ENCODE data around the gene SYNJ2.

SYNJ2 gene

DNA sequence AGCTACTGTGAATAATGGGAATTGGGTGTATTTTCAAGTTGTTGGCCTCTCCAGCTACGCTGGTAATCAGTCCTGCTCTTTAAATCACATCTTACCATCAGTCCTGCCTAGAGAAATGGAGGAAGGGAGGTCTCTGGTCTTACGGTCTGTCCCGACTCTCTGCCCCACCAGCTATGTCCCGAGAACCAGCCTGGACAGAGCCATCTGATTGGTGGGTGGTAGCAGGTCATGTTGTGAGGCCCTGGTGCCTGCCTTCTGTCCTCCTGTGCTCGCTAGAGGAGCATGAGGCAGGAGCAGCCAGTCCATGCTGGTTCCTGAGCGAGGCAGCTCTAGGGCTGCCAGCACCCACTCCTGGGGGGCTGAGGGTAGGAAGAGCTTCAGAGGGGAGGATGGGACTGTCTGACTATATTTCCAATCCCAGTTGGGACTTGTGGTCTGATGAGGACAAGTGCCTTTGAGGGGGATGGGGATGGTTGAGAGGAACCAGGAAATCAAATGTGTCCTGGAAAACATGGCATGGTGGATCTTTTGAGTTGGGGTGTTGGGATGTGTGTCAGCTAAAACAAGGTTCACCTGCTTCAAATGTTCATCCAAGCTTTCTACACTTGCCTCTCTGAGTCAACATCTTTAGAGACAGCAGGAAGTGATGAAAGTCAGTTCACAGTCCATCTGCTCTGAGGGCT is 33.0 kb downstream of the SYNJ2 start:
- no peak for DNase-seq

DNA sequence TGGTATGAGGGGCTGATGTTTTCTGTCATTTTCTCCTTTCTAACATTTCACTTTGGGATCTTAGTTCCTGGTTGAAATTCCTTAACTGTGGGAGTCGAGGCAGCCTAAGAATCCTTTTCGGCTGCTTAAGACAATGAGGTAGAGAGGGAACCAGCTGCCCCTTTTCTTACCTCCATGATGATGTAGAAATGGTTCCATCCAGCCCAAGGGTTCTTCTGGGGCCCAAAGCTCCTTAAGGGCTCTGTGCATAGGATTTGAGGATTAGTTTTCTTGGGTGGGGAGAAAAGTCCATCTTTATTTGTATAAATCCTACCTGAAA is 33.5 kb downstream of the SYNJ2 start:
- DNase-seq, result no peak

DNA sequence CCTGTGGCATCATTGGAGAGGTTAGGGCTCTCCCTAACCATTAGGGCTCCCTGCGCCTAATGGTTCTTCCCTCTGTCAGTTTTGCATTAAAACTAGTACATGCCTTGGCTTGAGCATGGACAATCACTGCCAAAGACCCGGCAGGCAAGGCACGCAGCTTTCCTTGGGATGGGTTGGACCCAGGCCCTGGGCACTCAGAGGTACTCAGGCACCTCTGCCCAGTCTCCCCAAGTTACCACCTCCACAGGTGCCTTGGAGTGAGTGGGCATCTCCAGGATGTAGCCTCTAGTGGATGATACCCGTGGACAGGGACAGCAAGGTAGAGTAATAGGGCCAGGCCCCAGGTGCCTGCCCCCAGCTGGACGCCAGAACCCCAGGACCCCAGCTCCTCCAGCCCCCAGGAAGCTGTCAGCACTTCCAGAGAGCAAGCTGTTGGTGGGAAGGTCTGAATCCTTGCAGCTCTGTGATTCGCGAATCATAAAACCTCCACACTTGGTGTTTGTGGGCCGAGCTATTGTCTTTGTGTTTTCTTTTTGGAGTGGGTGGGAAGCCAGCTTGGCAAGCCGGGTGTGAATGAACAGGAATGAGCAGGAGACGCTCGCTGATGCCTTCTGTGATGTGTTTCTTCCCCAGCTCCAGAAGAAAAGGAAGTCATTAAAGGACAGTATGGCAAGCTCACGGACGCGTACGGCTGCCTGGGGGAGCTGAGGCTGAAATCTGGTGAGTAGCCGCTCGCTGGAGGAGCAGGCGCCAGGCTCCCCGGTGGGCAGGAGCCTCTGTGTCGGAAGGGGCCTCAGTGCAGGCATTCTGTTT is 35.1 kb downstream of the SYNJ2 start:
- no peak for DNase-seq

DNA sequence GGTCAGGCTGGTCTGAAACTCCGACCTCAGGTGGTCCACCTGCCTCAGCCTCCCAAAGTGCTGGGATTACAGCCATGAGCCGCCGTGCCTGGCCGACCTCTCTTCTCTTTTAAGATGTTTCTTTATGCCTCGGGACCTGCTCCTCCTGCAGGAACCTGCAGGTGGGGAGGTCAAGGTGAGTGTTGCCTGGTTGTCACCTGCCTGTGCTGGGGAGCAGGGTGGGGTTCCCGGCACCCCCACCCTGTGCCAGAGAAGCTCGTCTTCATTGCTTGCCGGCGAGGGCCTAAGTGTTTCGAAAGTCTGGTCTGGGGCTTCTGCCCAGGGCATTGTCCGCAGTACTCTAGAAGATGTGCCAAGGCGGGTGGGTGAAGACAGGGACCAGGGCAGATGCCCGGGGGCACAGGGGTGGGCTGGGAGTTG is 36.0 kb downstream of the SYNJ2 start:
- DNase-seq, result no peak

DNA sequence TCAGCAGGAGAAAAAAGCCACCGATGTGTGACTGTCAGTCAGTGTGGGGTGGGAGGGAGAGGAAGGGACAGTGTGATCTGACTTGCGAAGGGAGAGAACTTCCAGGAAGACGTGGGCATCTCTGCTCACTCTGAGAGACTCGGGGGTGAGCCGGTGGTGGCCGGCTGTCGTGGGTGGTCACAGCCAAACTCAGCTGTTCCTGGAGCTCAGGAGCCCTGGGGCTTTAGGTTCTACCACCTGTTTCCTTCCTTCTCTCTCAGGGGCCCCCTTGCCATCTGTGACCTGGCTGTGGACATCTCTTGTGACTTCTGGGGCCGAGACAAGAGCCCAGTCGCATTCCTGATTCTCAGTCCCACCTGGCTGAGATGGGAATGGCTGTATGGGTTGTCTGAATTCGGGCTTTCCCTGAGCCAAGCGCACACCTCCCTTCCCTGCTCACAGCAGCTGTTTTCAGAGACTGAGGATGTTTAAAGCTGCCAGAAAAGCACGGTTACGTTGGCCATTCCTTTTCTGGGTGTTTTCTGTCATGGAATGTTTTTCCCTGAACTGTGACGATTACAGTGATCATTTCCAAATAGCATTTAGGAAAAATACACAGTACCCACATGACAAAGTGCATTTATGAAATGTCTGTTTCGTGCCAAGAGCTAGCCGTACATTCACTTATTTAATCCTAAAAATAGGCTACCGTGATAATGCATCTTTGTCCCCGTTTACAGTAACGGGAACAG is 36.5 kb downstream of the SYNJ2 start:
- DNase-seq, result no peak

DNA sequence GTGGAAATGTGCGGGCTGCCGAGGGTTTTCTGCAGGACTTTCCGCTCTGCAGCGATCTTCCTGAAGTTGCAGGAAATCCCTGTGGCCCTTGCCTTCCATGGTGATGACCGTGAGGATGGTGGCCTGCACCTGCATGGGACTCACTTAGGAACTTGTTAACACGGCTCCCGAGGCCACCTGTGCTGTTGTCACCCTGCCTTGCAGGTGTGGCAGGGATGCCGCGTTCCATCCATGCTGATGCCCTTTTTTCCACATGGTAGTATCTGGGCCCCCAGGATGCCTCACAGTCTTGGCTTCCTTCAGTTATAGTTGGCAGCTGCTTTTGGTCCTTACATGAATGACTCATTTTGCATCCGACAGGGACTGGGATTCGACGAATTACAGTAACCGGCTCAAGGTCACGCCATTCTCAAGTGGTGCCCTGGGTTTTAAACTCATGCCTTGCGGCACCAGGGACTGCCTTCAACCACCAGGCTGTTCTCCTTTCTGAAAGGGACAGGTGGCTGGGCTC is 37.2 kb downstream of the SYNJ2 start:
- DNase-seq, result no peak

DNA sequence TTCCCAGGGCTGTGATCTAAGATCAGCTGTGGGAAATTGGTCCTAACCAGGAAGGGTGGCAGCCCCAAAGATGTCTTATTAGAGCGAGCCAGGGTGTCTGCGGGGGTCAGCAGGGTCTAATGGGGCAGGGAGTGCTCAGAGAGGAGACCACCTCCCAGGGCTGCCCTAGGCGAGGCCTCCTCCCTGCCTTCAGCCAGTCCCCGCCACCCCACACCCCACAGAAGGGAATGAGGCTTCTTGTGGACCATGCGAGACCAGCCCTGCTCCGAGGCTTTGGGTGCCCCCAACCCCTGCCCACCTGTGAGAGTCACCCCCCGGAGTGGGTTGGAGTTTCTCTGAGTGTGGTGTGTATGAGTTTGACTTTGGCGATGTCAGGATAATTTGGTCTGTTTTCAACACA is 37.8 kb downstream of the SYNJ2 start:
- DNase-seq, result no peak

DNA sequence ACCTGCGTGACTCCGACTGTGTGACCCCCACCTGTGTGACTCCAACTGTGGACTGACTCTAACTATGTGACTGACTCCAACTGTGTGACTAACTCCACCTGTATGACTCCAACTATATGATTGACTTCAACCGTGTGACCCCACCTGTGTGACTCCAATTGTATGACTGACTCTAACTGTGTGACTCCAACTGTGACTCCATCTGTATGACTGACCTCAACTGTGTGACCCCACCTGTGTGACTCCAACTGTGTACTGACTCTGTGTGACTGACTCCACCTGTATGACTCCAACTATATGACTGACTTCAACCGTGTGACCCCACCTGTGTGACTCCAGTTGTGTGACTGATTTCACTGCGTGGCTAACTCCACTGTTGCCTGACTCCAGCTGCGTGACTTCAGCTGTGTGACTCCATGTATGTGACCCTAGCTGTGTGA is 38.6 kb downstream of the SYNJ2 start:
- no peak for DNase-seq

DNA sequence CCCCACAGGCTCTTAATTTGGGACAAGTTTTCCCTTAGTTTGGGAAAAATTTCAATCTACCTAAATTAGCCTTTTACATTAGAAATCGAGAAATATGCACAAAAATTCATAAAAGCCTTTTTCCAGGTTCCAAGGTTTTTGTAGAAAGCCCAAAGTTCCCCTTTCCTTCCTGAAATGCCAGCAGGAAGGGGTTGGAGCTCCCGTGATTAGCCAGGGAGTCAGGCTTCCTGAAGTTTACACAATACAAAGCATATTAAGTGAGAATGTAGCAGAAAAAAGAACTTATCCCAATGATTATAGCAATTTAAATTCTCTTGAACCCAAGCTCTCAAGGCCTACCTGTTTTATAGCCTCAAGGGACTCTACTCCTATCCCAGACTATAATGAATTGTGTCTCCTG is 39.1 kb downstream of the SYNJ2 start:
- DNase-seq, result no peak

DNA sequence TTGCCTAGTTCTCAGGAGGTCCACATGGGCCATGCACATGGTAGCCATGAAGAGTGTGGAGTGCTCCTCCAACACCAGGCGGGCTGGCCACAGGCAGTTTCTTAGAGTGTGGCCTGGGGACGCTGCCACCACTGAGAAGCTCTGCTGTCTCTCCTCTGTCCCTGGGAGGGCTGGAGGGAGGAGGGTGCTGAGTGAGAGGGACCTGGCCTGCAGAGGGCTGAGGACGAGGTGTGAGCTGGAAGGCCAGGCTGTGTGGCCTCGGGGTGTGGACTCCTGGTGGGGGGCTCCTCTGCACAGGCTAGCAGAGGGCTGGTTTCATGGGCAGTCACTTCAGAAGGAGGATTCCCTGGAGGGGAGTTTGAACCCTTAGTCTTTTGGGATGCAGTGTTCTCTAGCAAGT is 39.7 kb downstream of the SYNJ2 start:
- no peak for DNase-seq

DNA sequence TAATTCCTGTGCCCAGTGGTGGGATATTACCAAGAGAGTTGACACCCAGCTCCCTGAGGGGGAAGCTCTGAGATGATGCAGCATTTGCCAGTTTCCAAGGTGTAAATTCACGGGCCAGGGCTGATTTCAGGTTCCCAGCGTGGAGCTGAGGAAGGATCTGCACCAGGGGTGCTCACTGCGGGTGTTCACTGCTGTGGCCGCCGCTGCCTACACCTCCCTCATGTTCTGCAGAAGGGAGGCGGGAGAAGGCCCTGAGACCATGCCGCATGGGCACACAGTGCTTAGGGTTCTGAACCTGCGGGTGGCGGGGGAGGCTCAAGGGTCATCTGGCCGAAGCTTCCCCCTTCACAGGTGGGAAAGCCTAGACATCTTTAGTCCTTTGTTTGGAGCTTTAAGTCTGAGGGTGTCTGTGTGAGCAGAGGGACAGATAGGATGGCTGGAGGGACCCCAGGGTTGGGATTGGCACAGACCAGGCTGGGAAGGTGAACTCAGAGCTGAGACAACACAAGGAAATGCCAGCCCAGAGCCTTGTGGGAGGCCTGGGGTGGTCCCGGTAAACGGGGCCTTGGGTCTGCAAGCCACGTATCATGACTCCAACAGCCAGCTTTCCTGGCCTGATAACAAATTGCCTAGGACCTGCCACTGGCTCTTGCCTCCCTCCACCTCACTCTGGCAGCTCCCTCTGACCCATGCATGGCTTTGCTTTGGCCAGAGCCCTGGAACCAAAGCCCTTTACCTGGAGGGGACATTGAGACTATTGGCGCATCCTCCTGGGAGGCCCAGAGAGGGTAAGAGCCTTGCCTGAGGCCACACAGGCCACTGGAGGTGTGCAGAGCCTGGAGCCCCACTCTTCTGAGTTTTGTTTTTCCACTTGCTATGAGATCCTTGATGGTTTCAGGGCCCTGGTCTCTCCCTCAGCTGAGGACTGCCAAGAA is 40.4 kb downstream of the SYNJ2 start:
- no peak for DNase-seq

DNA sequence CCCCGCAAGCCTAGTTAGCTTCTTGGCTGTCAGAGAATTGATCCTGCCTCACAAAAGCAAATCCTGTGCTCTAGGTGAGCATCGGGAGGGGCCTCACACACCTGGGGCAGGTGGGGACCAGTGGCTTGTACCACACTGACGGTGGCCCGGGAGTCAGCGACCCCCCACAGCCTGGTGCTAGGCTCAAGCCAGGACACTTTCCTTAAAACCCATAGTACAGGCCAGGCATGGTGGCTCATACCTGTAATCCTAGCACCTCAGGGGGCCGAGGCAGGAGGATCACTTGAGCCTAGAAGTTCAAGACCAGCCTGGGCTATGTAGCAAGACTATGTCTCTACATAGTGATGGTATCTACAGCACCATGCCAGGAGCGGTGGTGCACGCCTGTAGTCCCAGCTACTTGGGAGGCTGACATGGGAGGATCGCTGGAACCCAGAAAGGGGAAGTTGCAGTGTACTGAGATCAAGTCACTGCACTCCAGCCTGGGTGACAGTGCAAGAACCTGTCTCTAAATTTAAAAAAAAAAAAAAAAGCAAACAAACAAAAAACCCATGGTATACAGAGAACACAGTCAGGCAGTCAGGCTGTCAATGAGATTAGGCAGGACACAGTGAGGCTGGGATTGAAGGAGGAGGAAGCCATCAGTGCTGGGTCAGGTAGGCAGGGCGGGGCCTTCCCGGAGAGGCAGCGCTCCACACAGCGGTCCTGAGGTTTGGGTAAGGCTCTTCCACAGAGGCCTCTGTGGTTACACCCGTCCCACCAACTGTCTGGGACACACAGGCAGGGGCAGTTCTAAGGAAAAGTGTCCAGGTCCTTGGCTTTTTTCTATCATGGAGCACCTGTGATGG is 41.3 kb downstream of the SYNJ2 start:
- DNase-seq, result no peak

DNA sequence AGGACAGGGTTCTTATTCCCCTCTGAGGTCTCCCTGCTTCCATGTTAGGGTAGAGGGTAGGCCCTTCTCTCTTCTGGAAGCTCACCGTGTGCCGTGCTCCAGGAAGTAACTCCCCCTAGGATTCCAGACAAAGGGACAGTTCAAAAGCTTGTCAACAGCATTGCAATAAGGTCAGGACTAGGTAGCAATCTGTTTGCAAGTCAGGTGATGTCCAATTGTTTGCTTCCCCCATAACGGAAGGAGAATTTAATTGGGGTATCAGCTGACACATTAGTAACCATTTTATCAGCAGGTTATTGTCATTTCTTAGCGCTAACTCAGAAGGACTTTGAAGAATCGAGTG is 41.9 kb downstream of the SYNJ2 start:
- DNase-seq, result no peak

DNA sequence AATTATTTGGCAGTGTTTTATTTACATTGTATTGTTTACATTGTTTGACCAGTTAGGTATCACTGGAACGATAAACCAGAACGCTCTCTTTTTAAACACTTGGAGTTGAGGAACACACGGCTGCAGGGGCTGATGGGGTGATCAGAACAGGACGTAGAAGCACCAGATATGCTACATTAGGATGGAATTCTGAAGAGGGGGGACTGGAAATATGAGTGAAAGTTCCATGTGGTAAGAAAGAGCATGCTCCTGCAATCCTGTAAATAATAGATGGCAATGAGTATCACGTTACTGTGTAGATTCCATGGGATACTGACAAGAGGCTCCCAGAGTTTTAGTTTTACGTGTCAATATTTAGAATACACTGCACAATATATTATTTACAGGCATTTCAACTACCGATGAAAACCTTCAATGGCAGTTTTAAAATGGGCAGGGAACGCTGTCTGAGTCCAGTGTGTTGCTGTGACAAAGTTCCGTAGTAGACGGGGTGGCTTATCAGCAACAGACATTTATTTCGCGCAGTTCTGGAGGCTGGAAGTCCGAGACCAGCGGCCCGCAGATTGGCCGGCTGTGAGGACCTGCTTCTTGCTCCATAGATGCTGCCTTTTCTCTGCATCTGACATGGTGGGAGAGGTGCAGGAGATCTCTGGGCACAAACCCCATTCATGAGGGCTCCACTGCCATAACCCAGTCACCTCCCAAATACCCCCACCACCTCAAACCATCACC is 43.1 kb downstream of the SYNJ2 start:
- no peak for DNase-seq

DNA sequence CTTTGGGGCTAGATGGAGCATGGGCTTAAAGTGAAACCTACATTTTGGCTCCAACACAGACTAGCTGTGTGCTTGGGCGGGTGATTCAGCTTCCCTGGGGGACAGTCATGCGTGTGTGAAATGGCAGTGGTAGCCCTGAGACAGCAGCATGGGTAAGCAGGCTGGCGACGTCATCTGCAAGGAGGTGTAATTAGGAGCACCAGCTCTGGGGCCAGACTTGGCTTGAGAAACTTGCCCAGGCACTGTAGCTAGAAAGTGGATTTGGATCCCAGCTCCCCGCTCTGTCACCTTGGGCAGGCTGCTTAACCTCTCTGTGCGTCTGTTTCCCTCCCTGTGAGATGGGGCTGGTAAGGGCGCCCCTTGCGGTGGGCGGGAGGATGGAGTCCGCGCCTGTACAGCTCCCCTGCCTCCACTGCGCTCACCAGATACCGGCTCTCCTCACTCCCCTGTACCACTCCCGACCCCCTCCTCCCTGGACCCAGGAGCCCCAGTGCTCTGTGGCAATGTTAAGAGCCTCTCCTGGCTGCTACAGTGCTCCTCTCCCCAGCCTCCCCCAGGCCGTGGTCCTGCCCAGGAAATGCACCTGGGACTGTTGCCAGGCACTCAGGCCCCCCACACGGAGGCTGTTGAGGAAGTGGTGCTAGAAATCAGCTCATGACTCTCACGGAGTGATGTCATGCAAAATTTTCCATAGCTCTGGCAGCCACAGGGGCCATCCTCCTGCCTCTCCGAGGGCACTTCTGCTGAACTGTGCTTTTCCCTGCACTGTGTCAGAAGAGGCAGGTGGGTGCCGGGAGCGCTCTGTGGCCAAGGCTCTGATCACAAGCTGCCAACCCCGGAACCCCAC is 44.6 kb downstream of the SYNJ2 start:
- DNase-seq, result peak; percentile 90 to 96

DNA sequence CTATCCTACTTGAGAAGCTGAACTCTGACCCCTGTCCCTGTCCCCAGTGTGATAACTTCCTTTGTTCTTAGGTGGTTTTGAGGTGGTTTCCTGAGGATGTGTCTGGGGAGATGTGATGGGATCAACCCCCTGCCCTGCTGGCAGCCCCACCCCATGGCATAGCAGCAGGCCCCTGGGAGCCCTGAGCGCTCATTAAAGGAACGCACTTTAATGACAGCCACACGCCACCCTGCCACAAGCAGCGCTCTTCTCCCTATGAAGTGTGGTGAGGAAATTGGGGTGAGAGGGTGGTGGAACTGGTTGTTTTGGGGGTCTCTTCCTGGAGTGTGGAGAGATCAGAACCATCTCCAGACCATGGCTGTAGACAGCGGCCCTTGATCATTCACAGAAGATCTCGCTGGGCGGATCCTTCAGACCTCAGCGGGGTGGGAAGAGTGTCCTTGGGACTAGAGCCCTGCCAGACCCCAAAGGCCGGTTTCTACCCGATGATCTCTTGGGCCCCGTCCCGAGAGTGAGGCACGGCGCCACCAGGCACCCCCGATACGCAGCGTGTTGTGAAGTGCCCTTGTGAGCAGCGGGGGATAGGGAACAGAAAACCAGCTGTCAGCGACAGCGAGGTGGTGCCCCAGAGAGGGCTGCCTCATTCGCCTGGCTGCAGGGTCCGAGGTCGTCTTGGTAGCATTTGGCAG is 45.4 kb downstream of the SYNJ2 start:
- no peak for DNase-seq

DNA sequence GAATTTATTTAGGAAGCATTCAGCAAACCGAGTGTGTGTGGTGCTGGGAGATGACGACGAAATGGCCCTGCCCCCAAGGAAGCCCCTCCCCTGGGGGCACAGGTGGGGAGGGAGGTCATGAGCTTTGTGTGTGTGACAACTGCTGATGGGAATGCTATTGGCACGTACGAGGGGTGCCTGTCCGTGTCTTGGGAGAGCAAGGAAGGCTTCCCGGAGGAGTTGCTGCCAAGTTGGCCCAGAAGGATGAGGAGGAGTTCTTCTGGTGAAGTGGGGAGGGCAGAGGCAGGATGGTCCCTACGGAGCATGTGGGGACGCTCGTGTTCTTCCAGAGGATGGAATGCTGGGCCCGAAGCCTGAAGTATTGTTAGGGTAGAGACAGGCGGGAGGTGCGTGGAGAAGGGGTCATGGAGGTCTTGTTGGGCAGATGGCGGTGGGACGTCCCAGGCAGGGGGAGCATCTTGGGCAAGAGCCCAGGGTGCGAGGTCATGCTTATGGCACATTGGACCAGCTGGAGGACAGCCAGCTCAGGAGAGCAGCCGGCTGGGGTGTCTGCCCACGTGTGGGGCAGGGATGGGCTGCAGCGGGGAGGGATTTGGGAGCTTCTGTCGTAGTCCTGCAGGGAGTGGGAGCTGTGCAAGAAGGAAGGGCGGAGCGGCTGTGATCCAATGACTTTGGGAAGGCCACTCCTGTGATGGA is 46.1 kb downstream of the SYNJ2 start:
- no peak for DNase-seq

DNA sequence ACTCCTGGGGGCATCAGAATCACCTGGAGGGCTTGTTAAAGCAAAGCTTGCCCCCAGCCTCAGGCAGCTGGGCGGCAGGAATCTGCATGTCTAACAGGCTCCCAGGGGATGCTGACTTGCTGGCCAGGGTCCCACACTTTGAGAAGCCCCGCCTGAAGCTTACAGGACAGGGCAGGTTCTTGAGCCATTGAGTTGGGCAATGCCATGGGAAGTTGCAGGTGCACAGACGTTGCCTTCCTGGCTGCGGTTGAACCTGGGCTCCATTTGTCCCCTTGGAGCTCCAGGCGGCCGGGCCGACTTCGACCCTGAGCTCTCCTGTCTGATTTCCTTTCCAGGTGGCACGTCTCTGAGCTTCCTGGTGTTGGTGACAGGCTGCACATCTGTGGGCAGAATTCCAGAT is 46.8 kb downstream of the SYNJ2 start:
- no peak for DNase-seq

DNA sequence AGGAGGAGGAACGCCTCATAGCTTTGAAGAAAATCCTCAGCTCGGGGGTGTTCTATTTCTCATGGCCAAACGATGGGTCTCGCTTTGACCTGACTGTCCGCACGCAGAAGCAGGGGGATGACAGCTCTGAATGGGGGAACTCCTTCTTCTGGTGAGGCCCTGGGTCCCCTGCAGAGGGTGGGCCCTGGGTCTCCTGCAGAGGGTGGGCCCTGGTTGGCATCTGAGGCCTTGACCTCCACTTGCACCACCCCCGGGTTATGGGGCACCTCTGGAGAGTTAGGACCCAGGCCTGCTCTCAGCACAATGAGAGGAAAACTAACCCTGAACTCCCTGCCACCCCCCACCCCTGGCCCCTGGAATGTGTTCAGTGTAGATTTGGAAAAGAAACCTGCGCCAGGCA is 47.2 kb downstream of the SYNJ2 start:
- DNase-seq, result no peak

Measured in inflammatory macrophage (primary cell).